Neural progenitor cell (in vitro differentiated cells): Measurements from ENCODE around the gene NEDD4. TPM values are rescaled to one million over a fixed set of nuclear protein-coding genes. Genes with fewer than 3 reads are reported as not detected.

Experiments
- DNase-seq: peaks from one replicate; pipeline ENCODE4 v3.0.0-alpha.2; 2016; ENCODE audit warnings: low spot score
- H2AFZ ChIP-seq: fragments of 200-600 bp; sonication (generic); replicated peaks from 2 replicates; pipeline ENCODE4 v1.6.1; 2016; ENCODE audit warnings: antibody characterized with exemption
- H3F3A ChIP-seq: fragments of 200-600 bp; sonication (generic); 2 replicates; pipeline ENCODE4 v1.6.1; 2016; ENCODE audit warnings: antibody characterized with exemption, low read depth
- H3K27ac ChIP-seq: fragments of 200-600 bp; sonication (generic); 2 replicates; pipeline ENCODE4 v1.5.1; 2016; ENCODE audit warnings: mild to moderate bottlenecking
- H3K27me3 ChIP-seq: fragments of 200-600 bp; sonication (generic); 2 replicates; pipeline ENCODE4 v1.6.1; 2016; ENCODE audit warnings: mild to moderate bottlenecking, moderate library complexity
- H3K36me3 ChIP-seq: fragments of 200-600 bp; sonication (generic); 2 replicates; pipeline ENCODE4 v1.5.1; 2016
- H3K4me1 ChIP-seq: fragments of 200-600 bp; sonication (generic); 2 replicates; pipeline ENCODE4 v1.6.1; 2016; ENCODE audit warnings: mixed run types
- H3K4me2 ChIP-seq: fragments of 200-600 bp; sonication (generic); 2 replicates; pipeline ENCODE4 v1.6.1; 2016
- H3K4me3 ChIP-seq: fragments of 200-600 bp; sonication (generic); 2 replicates; pipeline ENCODE4 v1.5.1; 2016
- H3K79me2 ChIP-seq: fragments of 200-600 bp; sonication (generic); 2 replicates; pipeline ENCODE4 v1.6.1; 2016; ENCODE audit warnings: low read depth
- H3K9ac ChIP-seq: fragments of 200-600 bp; sonication (generic); 2 replicates; pipeline ENCODE4 v1.6.1; 2016
- H3K9me3 ChIP-seq: fragments of 200-600 bp; sonication (generic); 2 replicates; pipeline ENCODE4 v1.5.1; 2016; ENCODE audit warnings: low read depth
- H4K20me1 ChIP-seq: fragments of 200-600 bp; sonication (generic); 2 replicates; pipeline ENCODE4 v1.6.1; 2016; ENCODE audit warnings: low read depth
- H3K27ac Mint-ChIP-seq: 3 replicates; pipeline ENCODE4 v1.8.0; 2021; ENCODE audit warnings: mixed read lengths
- H3K27me3 Mint-ChIP-seq: 2 replicates; pipeline ENCODE4 v1.8.0; 2022; ENCODE audit warnings: low read depth, mild to moderate bottlenecking, inconsistent platforms, moderate library complexity, mixed read lengths; ENCODE audit not compliant: insufficient read depth
- H3K36me3 Mint-ChIP-seq: 3 replicates; pipeline ENCODE4 v1.8.0; 2021; ENCODE audit warnings: mixed read lengths
- H3K4me1 Mint-ChIP-seq: 3 replicates; pipeline ENCODE4 v1.8.0; 2021; ENCODE audit warnings: mixed read lengths
- H3K4me3 Mint-ChIP-seq: 3 replicates; pipeline ENCODE4 v1.8.0; 2021; ENCODE audit warnings: mild to moderate bottlenecking, moderate library complexity, mixed read lengths
- H3K9me3 Mint-ChIP-seq: 3 replicates; pipeline ENCODE4 v1.8.0; 2020; ENCODE audit warnings: mixed read lengths
- EZH2 ChIP-seq: fragments of 200-600 bp; sonication (generic); IDR thresholded peaks from 2 replicates; pipeline ENCODE4 v1.6.1; 2017; ENCODE audit warnings: antibody characterized with exemption, mild to moderate bottlenecking, moderate library complexity
- EZH2phosphoT487 ChIP-seq: fragments of 200-600 bp; sonication (generic); IDR thresholded peaks from 2 replicates; pipeline ENCODE4 v1.6.1; 2017; ENCODE audit warnings: antibody characterized with exemption
- total RNA-seq: library from RNA; depleted of rRNA; stranded (reverse); fragments of >200 nt; gene quantifications from 2 replicates; pipeline ENCODE4 v1.2.3, GENCODE V29; 2015; ENCODE audit warnings: low replicate concordance
- TF ChIP-seq, protein P1 (sequence below): fragments of 200-600 bp; sonication (generic); IDR thresholded peaks from 2 replicates; pipeline ENCODE4 v1.5.1; 2017; ENCODE audit warnings: antibody characterized with exemption, mild to moderate bottlenecking

The NEDD4 gene
- total RNA-seq, 1 donor from 2014 or later: 36.7 TPM

DNA sequence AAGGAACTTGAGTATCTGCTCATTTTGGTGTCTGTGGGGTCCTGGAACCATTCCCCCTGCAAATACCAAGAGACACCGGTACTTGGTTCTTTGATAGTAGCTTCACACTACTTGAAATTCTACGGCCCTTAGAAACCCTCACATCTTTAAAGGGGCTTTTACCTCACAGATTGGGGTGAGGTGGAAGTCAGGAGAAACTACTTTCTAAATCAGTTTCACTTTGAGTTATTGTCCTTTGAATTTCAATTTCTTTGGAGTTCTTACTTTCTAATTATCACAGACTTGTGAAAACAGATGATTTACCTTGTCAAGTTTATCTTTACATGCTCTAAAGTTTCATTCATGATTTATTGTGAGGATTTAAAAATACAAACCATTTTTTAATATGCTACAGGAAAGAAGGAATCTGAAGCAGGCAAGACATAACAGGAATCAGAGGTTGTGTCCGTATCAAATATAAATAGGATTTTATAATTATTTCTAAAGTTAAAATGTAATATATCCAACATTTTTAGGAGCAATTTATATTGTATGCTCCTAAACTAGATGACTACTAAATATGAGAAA is 98.9 kb downstream of the NEDD4 start:
- no peak for DNase-seq
- Mint-ChIP-seq H3K27me3 (no peaks in the 10 kb centered on the region), H3K36me3 (no peaks in the 10 kb centered on the region), H3K4me3 (no peak overlapping the region), H3K9me3 (no peaks in the 10 kb centered on the region), H3K27ac (no peak overlapping the region), H3K4me1 (peaks cover 6% of the 10 kb centered on the region)
- Histone ChIP-seq H3K9me3 (no peaks in the 10 kb centered on the region), H2AFZ (no peak overlapping the region), H3K4me2 (no peak overlapping the region), H3K27me3 (no peaks in the 10 kb centered on the region), H3K9ac (peak overlapping the region; percentile 7), H4K20me1 (no peaks in the 10 kb centered on the region), H3K36me3 (no peaks in the 10 kb centered on the region), H3F3A (peaks cover 4% of the 10 kb centered on the region), H3K79me2 (no peaks in the 10 kb centered on the region), H3K4me3 (no peak overlapping the region), H3K4me1 (no peaks in the 10 kb centered on the region), H3K27ac (no peak overlapping the region)
- TF ChIP-seq EZH2phosphoT487 (no peak), EZH2 (no peak)
- TF ChIP-seq, protein P1, sequence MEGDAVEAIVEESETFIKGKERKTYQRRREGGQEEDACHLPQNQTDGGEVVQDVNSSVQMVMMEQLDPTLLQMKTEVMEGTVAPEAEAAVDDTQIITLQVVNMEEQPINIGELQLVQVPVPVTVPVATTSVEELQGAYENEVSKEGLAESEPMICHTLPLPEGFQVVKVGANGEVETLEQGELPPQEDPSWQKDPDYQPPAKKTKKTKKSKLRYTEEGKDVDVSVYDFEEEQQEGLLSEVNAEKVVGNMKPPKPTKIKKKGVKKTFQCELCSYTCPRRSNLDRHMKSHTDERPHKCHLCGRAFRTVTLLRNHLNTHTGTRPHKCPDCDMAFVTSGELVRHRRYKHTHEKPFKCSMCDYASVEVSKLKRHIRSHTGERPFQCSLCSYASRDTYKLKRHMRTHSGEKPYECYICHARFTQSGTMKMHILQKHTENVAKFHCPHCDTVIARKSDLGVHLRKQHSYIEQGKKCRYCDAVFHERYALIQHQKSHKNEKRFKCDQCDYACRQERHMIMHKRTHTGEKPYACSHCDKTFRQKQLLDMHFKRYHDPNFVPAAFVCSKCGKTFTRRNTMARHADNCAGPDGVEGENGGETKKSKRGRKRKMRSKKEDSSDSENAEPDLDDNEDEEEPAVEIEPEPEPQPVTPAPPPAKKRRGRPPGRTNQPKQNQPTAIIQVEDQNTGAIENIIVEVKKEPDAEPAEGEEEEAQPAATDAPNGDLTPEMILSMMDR: no peak

DNA sequence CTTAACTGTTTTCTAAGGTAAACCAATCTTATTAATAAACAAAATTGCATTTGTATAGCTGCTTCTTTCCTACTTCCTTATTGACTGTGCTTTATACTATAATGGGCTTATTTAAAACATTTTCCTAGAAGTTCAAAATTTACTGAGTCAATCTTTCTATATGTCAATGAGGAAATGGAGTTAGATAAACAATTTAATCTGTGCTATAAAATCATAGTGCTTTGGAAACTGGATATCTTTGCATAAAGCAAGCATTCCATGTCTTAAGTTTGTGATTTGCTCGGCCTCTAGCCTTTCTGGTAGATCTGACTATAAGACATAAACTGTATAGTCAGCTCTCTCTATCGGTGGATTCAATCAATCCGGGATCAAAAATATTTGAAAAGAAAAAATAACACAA is 99.6 kb downstream of the NEDD4 start:
- H3K4me1 Mint-ChIP-seq: peaks cover 6% of the 10 kb centered on the region
- TF ChIP-seq EZH2phosphoT487 (no peak), EZH2 (no peak)
- Histone ChIP-seq H3K27ac (no peak overlapping the region), H3K4me1 (no peaks in the 10 kb centered on the region), H3K36me3 (no peaks in the 10 kb centered on the region), H2AFZ (no peak overlapping the region), H3K27me3 (no peaks in the 10 kb centered on the region), H3K79me2 (no peaks in the 10 kb centered on the region), H3F3A (peaks cover 4% of the 10 kb centered on the region), H3K4me3 (no peak overlapping the region), H3K4me2 (no peak overlapping the region), H4K20me1 (no peaks in the 10 kb centered on the region), H3K9me3 (no peaks in the 10 kb centered on the region), H3K9ac (no peak overlapping the region)
- no peak overlapping the region for H3K27ac Mint-ChIP-seq
- no peak overlapping the region for H3K4me3 Mint-ChIP-seq
- H3K9me3 Mint-ChIP-seq: no peaks in the 10 kb centered on the region
- H3K36me3 Mint-ChIP-seq: no peaks in the 10 kb centered on the region
- no peak for DNase-seq
- peaks cover 2% of the 10 kb centered on the region for H3K27me3 Mint-ChIP-seq

DNA sequence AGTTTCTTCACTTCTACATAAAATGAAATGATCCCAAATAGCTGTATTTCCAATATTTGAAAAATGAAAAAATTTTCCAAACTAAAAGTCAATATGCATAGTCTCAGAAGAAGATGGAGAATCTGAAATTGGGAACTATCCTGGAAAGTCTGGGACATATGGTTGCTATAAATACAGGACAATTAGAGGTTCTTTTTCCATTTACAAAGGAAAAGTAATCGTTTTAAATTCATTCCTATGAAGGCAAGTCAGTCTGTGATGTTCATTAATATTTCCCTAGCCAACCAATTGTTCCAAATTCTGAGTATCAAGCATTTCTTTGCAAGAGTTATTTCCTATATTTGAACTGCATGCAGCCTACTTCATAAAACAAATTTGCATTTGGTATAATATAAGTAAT is 102.2 kb downstream of the NEDD4 start:
- no peaks in the 10 kb centered on the region for H4K20me1 ChIP-seq
- TF ChIP-seq, protein P1: no peak
- TF ChIP-seq EZH2 (no peak), EZH2phosphoT487 (no peak)
- no peak overlapping the region for H3K4me2 ChIP-seq
- H3K4me1 ChIP-seq: no peaks in the 10 kb centered on the region
- no peak overlapping the region for H3K4me3 Mint-ChIP-seq
- peaks cover 2% of the 10 kb centered on the region for H3K27me3 Mint-ChIP-seq
- no peaks in the 10 kb centered on the region for H3K4me1 Mint-ChIP-seq
- peaks cover 18% of the 10 kb centered on the region for H3K9me3 Mint-ChIP-seq
- H3K27me3 ChIP-seq: no peaks in the 10 kb centered on the region
- H3K4me3 ChIP-seq: no peak overlapping the region
- no peak overlapping the region for H2AFZ ChIP-seq
- DNase-seq: no peak
- peaks cover 7% of the 10 kb centered on the region for H3K36me3 ChIP-seq
- H3K79me2 ChIP-seq: no peaks in the 10 kb centered on the region
- no peaks in the 10 kb centered on the region for H3F3A ChIP-seq
- peaks cover 4% of the 10 kb centered on the region for H3K9me3 ChIP-seq
- no peak overlapping the region for H3K27ac ChIP-seq
- no peaks in the 10 kb centered on the region for H3K36me3 Mint-ChIP-seq
- no peak overlapping the region for H3K9ac ChIP-seq
- no peak overlapping the region for H3K27ac Mint-ChIP-seq

DNA sequence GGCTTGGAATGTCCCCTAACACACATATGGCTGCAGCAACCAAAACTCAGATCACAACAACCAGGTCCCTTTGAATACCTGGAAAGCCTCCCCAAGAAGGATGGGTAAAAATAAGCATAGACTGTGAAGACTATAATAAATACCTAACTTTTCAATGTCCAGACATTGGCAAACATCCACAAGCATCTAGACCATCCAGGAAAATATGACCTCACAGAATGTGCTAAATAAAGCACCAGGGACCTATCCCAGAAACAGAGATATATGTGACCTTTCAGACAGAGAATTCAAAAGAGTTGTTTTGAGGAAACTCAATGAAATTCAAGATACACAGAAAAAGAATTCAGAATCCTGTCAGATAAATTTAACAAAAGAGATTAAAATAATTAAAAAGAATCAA is 109.2 kb downstream of the NEDD4 start:
- H3K79me2 ChIP-seq: no peaks in the 10 kb centered on the region
- no peaks in the 10 kb centered on the region for H3K36me3 Mint-ChIP-seq
- no peaks in the 10 kb centered on the region for H3F3A ChIP-seq
- H3K27me3 Mint-ChIP-seq: peaks cover under 1% of the 10 kb centered on the region
- H3K4me2 ChIP-seq: no peak overlapping the region
- H3K4me1 ChIP-seq: no peaks in the 10 kb centered on the region
- peaks cover 4% of the 10 kb centered on the region for H3K9me3 ChIP-seq
- H3K9me3 Mint-ChIP-seq: peaks cover 22% of the 10 kb centered on the region
- peaks cover 7% of the 10 kb centered on the region for H3K36me3 ChIP-seq
- no peak overlapping the region for H2AFZ ChIP-seq
- H4K20me1 ChIP-seq: no peaks in the 10 kb centered on the region
- no peaks in the 10 kb centered on the region for H3K4me1 Mint-ChIP-seq
- TF ChIP-seq, protein P1: no peak
- no peak for TF ChIP-seq EZH2
- no peak for TF ChIP-seq EZH2phosphoT487
- no peak overlapping the region for H3K4me3 ChIP-seq
- no peak overlapping the region for H3K27ac Mint-ChIP-seq
- no peak for DNase-seq
- no peaks in the 10 kb centered on the region for H3K27me3 ChIP-seq
- no peak overlapping the region for H3K27ac ChIP-seq
- H3K4me3 Mint-ChIP-seq: no peak overlapping the region
- no peak overlapping the region for H3K9ac ChIP-seq
